GM11168 (cell line): ENCODE measurements around the gene KCNMB1.

Experiments used
- in situ Hi-C: fragments of 300-500 bp; cut with MboI; formaldehyde crosslinking; loops from one replicate; pipeline ENCODE4 v1.12.0; 2022; ENCODE audit warnings: low sequenced_read_pairs; ENCODE audit not compliant: unreplicated experiment

KCNMB1 gene

DNA sequence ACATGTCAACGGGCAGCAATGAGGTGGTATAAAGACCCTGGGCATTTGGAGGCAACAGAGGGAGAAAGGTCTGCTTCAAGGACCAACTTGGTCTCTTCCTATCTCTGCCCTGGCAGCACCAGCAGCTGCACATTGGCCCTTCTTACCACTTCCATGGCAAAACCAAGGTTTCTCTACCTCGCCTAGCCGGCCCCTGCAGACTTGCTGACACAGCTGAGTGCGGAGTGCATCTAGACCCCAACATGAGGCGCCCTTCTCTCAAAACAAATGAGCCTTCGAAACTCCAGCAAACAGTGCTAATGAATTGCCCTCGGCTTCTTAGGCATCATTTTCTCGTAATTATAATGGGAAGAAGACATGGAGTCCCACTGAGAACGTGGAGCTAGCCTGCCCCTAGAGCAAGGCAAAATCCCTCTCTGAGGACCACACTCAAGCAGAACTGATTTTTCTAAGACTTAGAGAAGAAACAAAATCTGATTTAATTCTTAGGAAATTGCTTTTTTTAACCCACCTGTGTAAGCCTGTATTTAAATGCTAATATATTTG, 42.1 kb downstream of the KCNMB1 start:
- in situ Hi-C loops = no loop called here

DNA sequence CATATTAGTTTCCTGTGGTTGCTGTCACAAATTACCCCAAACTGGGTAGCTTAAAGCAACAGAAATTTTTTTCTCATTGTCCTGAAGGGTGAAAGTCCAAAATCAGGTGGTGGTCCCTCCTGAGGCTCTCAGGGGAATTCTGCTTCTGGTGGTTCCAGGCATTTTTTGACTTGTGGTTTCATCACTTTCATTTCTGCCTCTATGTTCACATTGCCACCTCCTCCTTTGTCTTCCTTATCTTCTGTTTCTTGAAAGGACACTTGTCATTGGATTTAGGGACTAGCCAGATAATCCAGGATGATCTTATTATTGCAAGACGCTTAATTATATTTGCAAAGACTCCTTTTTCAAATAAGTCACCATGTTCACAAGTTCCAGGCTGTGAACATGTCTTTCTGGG, 43.2 kb downstream of the KCNMB1 start:
- in situ Hi-C loops = no loop called here

DNA sequence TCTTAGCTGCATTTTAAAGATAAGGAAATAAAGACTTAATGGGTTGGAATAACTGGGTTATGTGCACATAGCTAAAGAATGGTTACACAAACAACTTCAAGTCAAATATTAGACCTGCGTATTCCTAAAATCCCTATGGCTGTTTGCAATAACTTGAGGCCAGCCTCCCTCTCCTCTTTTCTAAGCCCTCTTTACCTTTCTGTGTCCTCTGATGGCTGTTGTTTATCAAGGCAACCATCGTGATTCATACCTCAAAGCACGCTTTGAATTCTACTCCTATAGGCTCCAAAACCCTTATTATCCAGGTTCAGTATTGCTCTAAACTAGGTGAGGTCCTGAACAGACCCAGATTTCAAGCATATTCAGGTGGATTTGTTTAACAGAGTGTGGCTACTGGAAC, 46.0 kb downstream of the KCNMB1 start:
- in situ Hi-C loops = no loop called here

DNA sequence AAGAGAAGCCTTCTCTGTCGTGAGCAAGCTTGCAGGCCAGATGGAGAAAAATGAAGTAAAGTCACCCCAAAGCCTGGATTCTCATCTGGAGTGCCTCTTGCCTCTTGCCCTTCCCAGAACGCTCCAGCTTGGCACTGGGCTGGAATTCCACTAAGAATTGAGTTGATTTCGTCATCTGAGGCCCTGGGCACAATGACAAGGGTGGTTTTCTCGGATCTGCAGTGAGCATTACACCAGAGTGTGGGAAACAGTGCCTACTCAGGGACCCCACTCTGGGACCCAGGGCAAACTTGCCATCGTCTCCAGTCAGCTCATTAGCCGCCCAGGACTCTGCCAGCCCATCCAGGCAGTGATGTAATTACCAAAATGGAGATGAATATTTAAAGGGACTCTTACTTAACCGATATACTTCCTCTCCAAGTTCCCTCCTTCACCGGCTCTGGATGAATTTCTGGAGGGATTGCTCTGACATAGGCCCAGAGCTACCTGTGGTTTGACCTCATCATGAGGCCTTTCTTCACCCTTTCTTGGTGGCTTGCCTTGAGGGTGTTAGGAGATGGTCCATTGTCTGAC, 46.9 kb downstream of the KCNMB1 start:
- in situ Hi-C loops = no loop called here

DNA sequence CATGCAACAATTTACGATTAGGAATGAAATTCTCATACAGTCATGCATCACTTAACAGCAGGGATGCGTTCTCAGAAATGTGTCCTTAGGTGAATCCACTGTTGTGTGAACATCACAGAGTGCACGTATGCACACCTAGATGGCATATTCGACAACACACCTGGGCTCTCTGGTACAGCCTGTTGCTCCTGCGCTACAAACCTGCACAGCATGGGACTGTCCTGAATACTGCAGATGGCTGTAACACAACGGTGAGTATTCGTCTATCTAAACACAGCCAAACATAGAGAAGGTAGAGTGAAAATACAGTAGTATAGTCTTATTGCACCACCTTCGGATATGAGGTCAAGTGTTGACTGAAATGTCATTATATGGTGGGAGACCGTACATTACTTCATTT, 47.6 kb downstream of the KCNMB1 start:
- in situ Hi-C loops = no loop called here

DNA sequence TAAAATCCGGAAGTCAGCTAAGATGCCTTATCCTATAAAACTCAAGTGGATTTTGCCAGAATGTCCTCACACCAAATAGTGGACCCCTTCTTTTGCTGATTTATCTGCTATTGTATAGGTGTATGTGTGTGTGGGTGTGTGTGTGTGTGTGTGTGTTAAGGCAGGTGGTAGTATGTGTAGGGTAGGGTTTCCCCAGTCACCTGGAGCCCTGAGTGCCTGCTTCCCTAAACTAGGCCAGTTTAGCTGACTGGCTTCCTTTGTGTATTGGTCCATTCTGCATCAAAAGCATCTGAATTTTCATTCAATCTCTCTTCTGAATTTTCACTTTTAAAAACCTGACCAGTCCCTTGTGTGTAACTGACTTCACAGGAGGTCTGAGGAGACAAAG, 49.4 kb downstream of the KCNMB1 start:
- in situ Hi-C loops = loop anchor here (5.0 kb wide), 1 partner anchor 67 kb away; no protein-coding TSS in a partner anchor

DNA sequence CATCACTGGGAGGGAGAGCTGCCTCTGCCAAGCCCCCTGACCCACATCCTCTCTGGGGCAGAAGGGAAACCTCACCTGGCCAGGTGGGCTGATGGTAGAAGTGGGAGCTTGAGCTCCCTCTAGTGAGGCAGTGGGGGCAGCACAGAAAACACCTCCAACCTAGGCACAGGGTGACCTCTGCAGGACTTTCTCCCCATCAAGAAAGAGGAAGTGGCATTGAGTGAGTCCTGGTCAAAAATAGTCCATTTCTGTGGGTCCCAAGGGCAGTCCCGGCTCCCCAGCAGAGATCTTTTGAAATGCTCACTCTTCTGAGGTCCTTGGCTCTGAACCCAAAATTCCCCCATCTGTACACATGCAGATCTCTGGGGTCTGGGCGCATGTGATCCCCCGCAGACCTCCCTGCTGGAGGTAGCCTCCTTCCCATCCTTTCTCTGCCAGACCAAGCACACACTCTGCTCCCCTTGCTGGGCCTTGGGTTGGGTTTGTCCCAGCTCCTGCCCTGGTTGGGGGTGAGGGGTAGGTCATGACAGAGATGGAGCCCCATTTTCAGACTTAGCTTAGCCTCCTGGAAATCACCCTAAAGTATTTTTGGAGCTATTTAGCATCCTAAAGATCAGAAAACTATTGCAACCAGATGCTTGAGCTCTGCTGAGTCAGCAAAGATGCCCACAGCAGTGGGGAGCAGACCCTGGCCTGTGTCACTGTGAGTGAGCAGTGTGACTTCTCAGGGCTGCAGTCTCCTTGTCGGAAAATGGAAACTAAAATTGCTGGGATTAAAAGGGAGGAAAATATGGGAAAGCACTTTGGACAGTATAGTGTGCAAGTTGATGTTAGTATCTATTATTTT, 50.0 kb downstream of the KCNMB1 start:
- in situ Hi-C loops = loop anchor here (5.0 kb wide), 1 partner anchor 67 kb away; no protein-coding TSS in a partner anchor

DNA sequence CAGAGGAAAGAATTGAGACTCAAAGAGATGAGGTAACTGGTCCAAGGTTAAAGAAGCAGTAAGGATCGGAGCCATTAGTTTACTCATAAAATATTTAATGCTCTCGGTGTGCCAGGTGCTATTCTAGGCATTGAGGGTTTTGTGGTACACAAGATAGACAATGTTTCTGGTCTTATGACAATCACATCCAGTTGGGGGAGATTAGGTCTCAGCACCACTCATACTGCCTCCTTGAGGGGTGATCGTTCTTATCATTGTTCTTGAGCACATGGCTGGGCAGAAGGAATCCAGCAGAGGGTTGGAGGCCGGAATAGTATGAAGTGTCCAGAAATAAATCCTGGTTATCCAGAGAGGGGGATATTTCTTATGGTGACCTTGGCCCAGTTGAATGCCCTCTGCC, 50.9 kb downstream of the KCNMB1 start:
- in situ Hi-C loops = loop anchor here (5.0 kb wide), 1 partner anchor 66 kb away; no protein-coding TSS in a partner anchor

DNA sequence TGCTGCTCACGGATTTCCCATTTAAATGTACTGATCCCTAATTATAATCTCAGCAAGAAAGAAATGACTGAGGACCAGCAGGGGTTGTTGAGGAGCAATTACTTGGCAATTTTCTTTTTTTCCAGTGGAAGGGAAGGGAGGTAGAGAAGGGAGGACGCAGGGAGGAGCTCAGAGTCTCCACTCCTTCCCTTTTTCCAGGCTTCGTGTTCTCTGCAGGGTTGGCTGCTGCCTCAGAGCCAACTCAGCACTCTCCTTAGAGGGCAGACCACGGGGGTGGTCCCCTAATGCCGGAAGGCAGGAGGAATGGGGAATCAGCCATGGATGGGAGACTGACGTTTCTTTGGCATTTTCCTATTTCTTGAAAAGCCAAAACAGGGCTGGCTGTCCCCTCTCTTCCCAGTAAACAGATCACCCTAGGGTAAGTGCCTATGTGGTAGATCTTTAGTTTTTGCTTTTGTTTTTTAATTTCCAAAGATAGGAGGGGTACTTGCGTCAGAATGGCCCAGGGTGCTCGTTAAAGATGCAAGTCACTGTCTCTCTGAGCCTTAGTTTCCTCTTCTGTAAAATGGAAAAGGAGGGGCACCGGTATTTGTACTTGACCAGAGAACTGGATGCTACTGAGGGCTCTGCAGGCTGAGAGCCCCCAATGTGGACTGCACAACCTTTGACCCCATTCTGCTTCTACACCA, 52.0 kb downstream of the KCNMB1 start:
- in situ Hi-C loops = loop anchor here (5.0 kb wide), 1 partner anchor 65 kb away; no protein-coding TSS in a partner anchor

DNA sequence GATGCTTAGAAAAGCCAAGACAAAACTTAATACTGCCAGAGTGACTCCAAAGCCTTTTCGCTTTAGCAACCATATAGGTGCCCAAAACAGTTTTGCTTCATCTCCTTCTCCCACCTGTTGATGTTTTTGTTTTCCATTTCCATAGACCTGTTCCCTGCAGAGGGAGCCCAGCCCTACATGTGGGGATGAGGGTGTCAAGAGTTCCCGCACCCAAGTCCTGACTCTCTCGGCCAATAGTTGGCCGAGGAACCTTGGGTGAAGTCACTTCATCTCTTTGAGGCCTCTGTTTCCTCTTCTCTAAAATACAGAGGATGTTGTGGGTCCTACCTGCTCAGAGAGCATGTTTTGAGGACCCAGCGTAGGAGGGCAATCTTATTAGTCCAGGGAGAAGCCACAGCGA, 53.1 kb downstream of the KCNMB1 start:
- in situ Hi-C loops = loop anchor here (5.0 kb wide), 1 partner anchor 64 kb away; no protein-coding TSS in a partner anchor

DNA sequence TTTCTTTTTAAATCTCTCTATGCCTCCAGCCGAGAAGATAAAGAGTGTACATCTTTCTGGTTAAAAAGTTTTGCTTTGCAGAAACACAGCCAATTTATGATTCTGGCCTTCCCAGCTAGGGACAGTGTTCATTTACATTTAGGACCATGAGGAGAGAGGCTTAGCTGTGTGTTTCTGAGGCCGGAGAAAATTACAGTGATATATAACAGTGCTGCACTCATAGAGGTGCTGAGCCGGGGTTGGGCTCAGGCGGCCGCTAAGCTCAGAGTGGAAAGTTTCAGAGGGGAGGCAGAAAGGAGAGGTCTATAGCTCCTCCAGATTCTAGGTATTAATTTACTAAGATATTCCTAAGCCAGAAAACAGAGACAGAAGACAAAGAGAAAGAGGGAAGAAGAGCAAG, 54.5 kb downstream of the KCNMB1 start:
- in situ Hi-C loops = loop anchor here (5.0 kb wide), 1 partner anchor 62 kb away; no protein-coding TSS in a partner anchor

DNA sequence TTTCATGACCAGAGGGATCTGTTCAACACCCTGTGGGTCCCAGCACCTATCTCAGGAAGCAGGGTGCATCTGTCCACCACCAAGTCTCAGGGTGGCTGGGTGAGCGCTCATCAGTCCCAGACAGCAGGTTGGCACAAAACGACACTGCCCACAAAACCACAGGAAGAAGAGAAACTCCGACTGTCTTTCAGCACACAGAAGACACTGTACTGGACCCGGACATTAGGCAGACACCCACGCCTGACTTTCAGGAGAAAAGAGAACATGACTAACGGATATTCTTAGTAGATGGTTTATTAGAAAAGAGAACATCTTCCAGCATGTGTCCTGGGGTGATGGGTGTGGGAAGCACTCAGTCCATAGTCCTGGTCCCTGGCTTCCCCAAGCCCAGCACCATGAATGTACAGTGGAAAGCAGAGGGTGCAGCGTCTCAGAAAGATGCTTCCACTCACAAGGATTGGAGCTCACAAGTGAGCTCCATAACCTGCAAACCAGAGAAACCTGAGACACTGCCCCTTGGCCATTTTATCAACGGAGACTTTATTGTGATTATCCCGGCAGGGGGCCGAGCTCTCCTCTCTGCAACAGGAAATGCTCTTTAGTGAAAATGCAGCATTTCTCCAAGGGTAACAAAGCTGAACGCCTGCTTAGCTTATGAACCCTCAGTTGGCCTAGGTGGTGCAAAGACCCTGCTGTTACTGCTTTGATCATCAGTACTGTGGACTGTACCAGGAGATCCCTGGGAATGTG, 55.8 kb downstream of the KCNMB1 start:
- in situ Hi-C loops = no loop called here

DNA sequence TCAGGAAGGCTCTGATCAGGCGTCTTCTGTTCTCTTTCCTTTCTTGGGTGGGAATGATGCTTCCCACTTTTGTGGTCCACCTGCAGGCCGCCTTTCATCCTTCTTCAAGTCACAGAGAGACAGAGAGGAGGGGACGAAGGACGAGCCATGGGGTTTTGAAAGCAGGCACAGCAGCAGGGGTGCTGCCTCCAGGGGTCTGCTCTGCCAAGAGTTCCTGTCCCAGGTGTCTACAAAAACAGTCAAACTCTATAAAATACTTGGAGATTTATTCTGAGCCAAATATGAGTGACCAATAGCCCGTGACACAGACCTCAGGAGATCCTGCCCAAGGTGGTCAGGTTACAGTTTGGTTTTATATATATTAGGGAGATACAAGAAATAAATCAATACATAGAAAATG, 57.1 kb downstream of the KCNMB1 start:
- in situ Hi-C loops = no loop called here

DNA sequence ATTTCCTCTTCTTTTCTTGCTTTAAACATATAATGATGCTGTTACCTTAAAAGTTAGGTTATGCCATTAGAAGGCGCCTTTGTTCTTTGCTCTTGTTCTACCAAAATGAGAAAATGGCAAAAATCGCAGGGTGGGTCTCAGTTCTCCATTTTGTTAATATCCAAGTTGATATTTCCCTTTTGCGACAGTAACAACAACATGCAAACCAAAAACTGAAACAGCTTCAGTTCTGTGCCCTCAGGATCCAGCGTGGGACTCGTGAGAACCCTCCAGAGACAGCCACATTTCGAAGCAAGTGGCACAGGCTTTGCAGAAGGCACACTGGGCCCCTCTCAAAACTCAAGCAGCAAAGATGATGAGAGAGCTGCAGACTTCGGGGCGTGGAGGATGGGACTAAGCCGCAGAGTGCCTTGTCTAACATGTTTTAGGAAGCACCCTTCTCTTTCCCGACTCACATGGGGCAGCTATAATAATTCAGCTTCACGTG, 58.6 kb downstream of the KCNMB1 start:
- in situ Hi-C loops = no loop called here

DNA sequence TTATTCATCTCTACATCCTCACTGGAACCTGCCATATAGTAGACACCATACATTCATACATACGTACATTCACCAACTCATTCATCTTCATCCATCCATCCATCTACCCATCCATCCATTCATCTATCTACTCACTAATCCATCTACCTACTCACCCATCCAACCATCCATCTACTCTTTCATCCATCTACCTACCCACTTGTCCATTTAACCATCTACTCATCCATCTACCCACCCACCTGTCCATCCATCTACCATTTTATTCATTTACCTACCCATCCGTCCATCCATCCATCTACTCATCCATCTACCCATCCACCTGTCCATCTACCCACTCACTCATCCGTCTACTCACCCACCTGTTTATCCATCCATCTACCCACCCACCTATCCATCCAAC, 59.6 kb downstream of the KCNMB1 start:
- in situ Hi-C loops = no loop called here

DNA sequence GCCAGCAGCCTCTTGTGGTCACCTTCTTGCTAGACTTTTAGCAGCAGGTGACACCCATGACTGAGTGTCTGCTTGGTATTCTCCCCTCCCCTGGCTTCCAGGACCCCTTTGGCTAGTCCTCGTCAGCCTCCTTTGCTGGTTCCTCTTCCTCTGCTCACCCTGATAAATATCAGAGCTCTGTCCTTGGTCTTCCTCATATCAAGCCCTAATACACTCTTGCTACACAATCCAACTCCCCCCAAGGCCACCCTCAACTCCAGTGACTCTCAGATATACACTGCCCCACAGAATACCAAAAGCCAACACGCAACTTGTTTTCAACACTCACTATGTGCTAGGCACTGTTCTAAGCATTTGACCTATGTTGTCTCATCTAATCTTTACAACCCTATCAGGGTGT, 61.3 kb downstream of the KCNMB1 start:
- in situ Hi-C loops = no loop called here

DNA sequence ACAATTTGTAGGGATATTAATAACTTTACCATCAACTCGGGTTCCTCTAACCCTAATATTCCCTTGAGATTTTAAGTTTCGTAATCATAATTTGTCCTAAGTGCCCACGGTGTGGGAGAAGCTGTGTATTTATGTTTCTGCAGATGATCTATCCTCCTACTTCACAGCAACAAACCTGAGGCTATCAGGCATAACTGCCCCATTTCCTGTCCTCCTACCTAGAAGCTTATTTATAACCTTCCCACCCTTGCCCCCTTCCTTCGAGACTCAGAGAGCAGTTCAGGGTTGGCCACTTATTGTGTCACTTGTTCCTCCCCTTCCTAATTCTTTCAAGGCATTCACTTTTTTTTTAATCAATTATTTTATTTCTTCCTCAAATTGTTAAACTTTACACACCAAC, 62.0 kb downstream of the KCNMB1 start:
- in situ Hi-C loops = no loop called here
